Mammary epithelial cell (primary cell): ENCODE measurements around the gene MORN2.

Source experiments
- CTCF ChIP-seq, 2 donors: IDR thresholded peaks in 1 of 2; conservative IDR thresholded peaks in 1 of 2; 2 replicates each; pipeline ENCODE4 v1.5.1; 2011 to 2012; ENCODE audit warnings: inconsistent platforms in 2 of 2, low read length in 2 of 2, mild to moderate bottlenecking in 2 of 2, control low read depth in 1 of 2, low read depth in 1 of 2; ENCODE audit not compliant: insufficient read depth in 1 of 2; ENCODE audit errors: extremely low read depth in 1 of 2
- EZH2 ChIP-seq: IDR thresholded peaks from 2 replicates; pipeline ENCODE4 v1.6.1; 2012; ENCODE audit warnings: low read length, inconsistent platforms, borderline replicate concordance

GRCh38 chr2:38922902-38923301 is 47.1 kb downstream of the MORN2 start:
- no peak for TF ChIP-seq CTCF (conservative IDR thresholded peaks at IDR 0.05 in 1 of 2, IDR thresholded peaks at IDR 0.05 in 1 of 2; ENCODE audit: extremely low read depth in 1 of 2, insufficient read depth in 1 of 2, low read depth in 1 of 2, low read length in 2 of 2)
- TF ChIP-seq EZH2 = no peak
